Colonic mucosa (tissue), 4 donors: ENCODE results near the gene PCIF1. TPM values are rescaled to one million over a fixed set of nuclear protein-coding genes. Genes with fewer than 3 reads are reported as not detected.

Experiments used
- DNase-seq: peaks from one replicate; pipeline ENCODE4 v3.0.0-alpha.2; 2020
- H3K27ac ChIP-seq: fragments of 200-600 bp; one replicate; pipeline ENCODE4 v1.8.0; 2021
- H3K27me3 ChIP-seq: fragments of 200-600 bp; one replicate; pipeline ENCODE4 v1.8.0; 2021
- H3K36me3 ChIP-seq: fragments of 200-600 bp; one replicate; pipeline ENCODE4 v1.8.0; 2021
- H3K4me1 ChIP-seq: fragments of 200-600 bp; one replicate; pipeline ENCODE4 v1.8.0; 2021; ENCODE audit warnings: mild to moderate bottlenecking
- H3K4me3 ChIP-seq: fragments of 200-600 bp; one replicate; pipeline ENCODE4 v1.8.0; 2021
- H3K9ac ChIP-seq, 2 donors: one replicate each; pipeline ENCODE4 v1.7.0; 2013; ENCODE audit warnings: control low read depth in 2 of 2, low read depth in 2 of 2, low read length in 2 of 2
- H3K9me3 ChIP-seq: fragments of 200-600 bp; one replicate; pipeline ENCODE4 v1.8.0; 2021
- CTCF ChIP-seq: fragments of 200-600 bp; IDR thresholded peaks from one replicate; pipeline ENCODE4 v1.8.0; 2022; ENCODE audit warnings: antibody characterized with exemption, mild to moderate bottlenecking
- intact Hi-C: fragments of 100-400 bp; cut with DNase I; formaldehyde crosslinking; loops from one replicate; pipeline ENCODE4 v1.14.1; 2022
- total RNA-seq, 2 donors: library from RNA; stranded (reverse); fragmentation: NEBNext Ultra II Directional in 1 of 2; extraction: Animal tissue kit (Norgen Biotek cat#: 25700) in 1 of 2; gene quantifications; one replicate each; pipeline ENCODE4 v1.2.1, GENCODE V29; 2021
- donor health status: healthy.
- donor health status: DM: no; HTN: no; CAD: no.
- donor health status: DM: no; HTN: no; CAD: no.

The PCIF1 gene
- total RNA-seq, 2 donors from 2014 or later = 28.9 to 33.6 TPM

- H3K4me3 ChIP-seq = no peak overlapping the region
- TF ChIP-seq CTCF = no peak
- intact Hi-C loops = no loop called here
- no peak overlapping the region for H3K9ac ChIP-seq
- no peak overlapping the region for H3K27ac ChIP-seq
- peaks cover 19% of the 10 kb centered on the region for H3K36me3 ChIP-seq
- no peaks in the 10 kb centered on the region for H3K27me3 ChIP-seq
- no peaks in the 10 kb centered on the region for H3K9me3 ChIP-seq
- no peak for DNase-seq
- H3K4me1 ChIP-seq = no peaks in the 10 kb centered on the region
These were observed 11.2 kb downstream of the PCIF1 start for GRCh38 chr20:45945678-45946148.

GRCh38 chr20:45946149-45946970 is 11.9 kb downstream of the PCIF1 start:
- Histone ChIP-seq H3K36me3 (peaks cover 13% of the 10 kb centered on the region), H3K9ac (peak overlapping the region in 1 of 2 donors; percentile 24), H3K27me3 (no peaks in the 10 kb centered on the region), H3K4me1 (no peaks in the 10 kb centered on the region), H3K27ac (no peak overlapping the region), H3K4me3 (no peak overlapping the region), H3K9me3 (no peaks in the 10 kb centered on the region)
- TF ChIP-seq CTCF = no peak
- peak; percentile 49 for DNase-seq
- intact Hi-C loops = no loop called here

- intact Hi-C loops = no loop called here
- H3K9me3 ChIP-seq = no peaks in the 10 kb centered on the region
- no peak overlapping the region for H3K9ac ChIP-seq
- no peak overlapping the region for H3K27ac ChIP-seq
- no peaks in the 10 kb centered on the region for H3K27me3 ChIP-seq
- no peak for TF ChIP-seq CTCF
- no peak for DNase-seq
- H3K36me3 ChIP-seq = peaks cover 21% of the 10 kb centered on the region
- no peak overlapping the region for H3K4me3 ChIP-seq
- H3K4me1 ChIP-seq = no peaks in the 10 kb centered on the region
These were observed 12.8 kb downstream of the PCIF1 start for GRCh38 chr20:45947110-45947866.

- intact Hi-C loops = no loop called here
- no peak for DNase-seq
- Histone ChIP-seq H3K4me1 (no peaks in the 10 kb centered on the region), H3K9me3 (no peaks in the 10 kb centered on the region), H3K9ac (no peak overlapping the region), H3K4me3 (no peak overlapping the region), H3K36me3 (peaks cover 21% of the 10 kb centered on the region), H3K27ac (no peak overlapping the region), H3K27me3 (no peaks in the 10 kb centered on the region)
- no peak for TF ChIP-seq CTCF
These were observed 13.8 kb downstream of the PCIF1 start for GRCh38 chr20:45948261-45948733.

- DNase-seq = no peak
- H3K27ac ChIP-seq = no peak overlapping the region
- H3K4me3 ChIP-seq = no peak overlapping the region
- no peak for TF ChIP-seq CTCF
- no peaks in the 10 kb centered on the region for H3K27me3 ChIP-seq
- peaks cover 16% of the 10 kb centered on the region for H3K36me3 ChIP-seq
- no peaks in the 10 kb centered on the region for H3K4me1 ChIP-seq
- intact Hi-C loops = no loop called here
- H3K9ac ChIP-seq = no peak overlapping the region
- H3K9me3 ChIP-seq = no peaks in the 10 kb centered on the region
These were observed 14.5 kb downstream of the PCIF1 start for GRCh38 chr20:45948742-45949541.
